ENCODE results near the gene NTN3. TPM values are rescaled to one million over a fixed set of nuclear protein-coding genes. Genes with fewer than 3 reads are reported as not detected.
A peak's percentile ranks its signal among the peaks of the same experiment; 100 is the strongest.

The NTN3 gene
- total RNA-seq, 1 donor from 2014 or later: 1.5 TPM

GRCh38 chr16:2467528-2468232 is 3.4 kb upstream of the NTN3 start:
- H3K27me3 Mint-ChIP-seq (ENCODE audit: low read depth): no peaks in the 10 kb centered on the region
- H3K27ac Mint-ChIP-seq (ENCODE audit: unreplicated experiment): no peak overlapping the region
- H3K9me3 Mint-ChIP-seq (ENCODE audit: low read depth): no peaks in the 10 kb centered on the region
- H3K4me3 Mint-ChIP-seq (ENCODE audit: unreplicated experiment): peak overlapping the region; percentile 70
- no peaks in the 10 kb centered on the region for H3K36me3 Mint-ChIP-seq (ENCODE audit: low read depth)
- peaks cover 22% of the 10 kb centered on the region for H3K4me1 Mint-ChIP-seq (ENCODE audit: low read depth)
- no peak for DNase-seq (ENCODE audit: low spot score)
- TF ChIP-seq CTCF (IDR thresholded peaks at IDR 0.05): peak; percentile 54

GRCh38 chr16:2468233-2468724 is 2.8 kb upstream of the NTN3 start:
- no peaks in the 10 kb centered on the region for H3K27me3 Mint-ChIP-seq (ENCODE audit: low read depth)
- TF ChIP-seq CTCF (IDR thresholded peaks at IDR 0.05): no peak

GRCh38 chr16:2468725-2469398 is 2.2 kb upstream of the NTN3 start:
- no peak for TF ChIP-seq CTCF (IDR thresholded peaks at IDR 0.05)
- Mint-ChIP-seq H3K4me1 (ENCODE audit: low read depth) (peaks cover 25% of the 10 kb centered on the region), H3K9me3 (ENCODE audit: low read depth) (no peaks in the 10 kb centered on the region), H3K36me3 (ENCODE audit: low read depth) (no peaks in the 10 kb centered on the region), H3K27me3 (ENCODE audit: low read depth) (no peaks in the 10 kb centered on the region), H3K27ac (ENCODE audit: unreplicated experiment) (no peak overlapping the region), H3K4me3 (ENCODE audit: unreplicated experiment) (peak overlapping the region; percentile 70)
- DNase-seq (ENCODE audit: low spot score): peak; percentile 86

More at GRCh38 chr16:2468233-2468724, 2.8 kb upstream of the NTN3 start:
- peaks cover 28% of the 10 kb centered on the region for H3K4me1 Mint-ChIP-seq (ENCODE audit: low read depth)
- DNase-seq (ENCODE audit: low spot score): peak; percentile 64
- peak overlapping the region; percentile 70 for H3K4me3 Mint-ChIP-seq (ENCODE audit: unreplicated experiment)
- no peaks in the 10 kb centered on the region for H3K9me3 Mint-ChIP-seq (ENCODE audit: low read depth)
- H3K36me3 Mint-ChIP-seq (ENCODE audit: low read depth): no peaks in the 10 kb centered on the region
- peak overlapping the region; percentile 12 for H3K27ac Mint-ChIP-seq (ENCODE audit: unreplicated experiment)

- Mint-ChIP-seq H3K4me3 (ENCODE audit: unreplicated experiment) (no peak overlapping the region), H3K9me3 (ENCODE audit: low read depth) (no peaks in the 10 kb centered on the region), H3K36me3 (ENCODE audit: low read depth) (no peaks in the 10 kb centered on the region), H3K4me1 (ENCODE audit: low read depth) (peaks cover 25% of the 10 kb centered on the region), H3K27ac (ENCODE audit: unreplicated experiment) (peak overlapping the region; percentile 72), H3K27me3 (ENCODE audit: low read depth) (no peaks in the 10 kb centered on the region)
- no peak for DNase-seq (ENCODE audit: low spot score)
- no peak for TF ChIP-seq CTCF (IDR thresholded peaks at IDR 0.05)
Observed at GRCh38 chr16:2469399-2470233, 1.5 kb upstream of the NTN3 start.

GRCh38 chr16:2470234-2470601 is 879 bp upstream of the NTN3 start:
- peak; percentile 77 for DNase-seq (ENCODE audit: low spot score)
- Mint-ChIP-seq H3K9me3 (ENCODE audit: low read depth) (no peaks in the 10 kb centered on the region), H3K4me1 (ENCODE audit: low read depth) (peaks cover 25% of the 10 kb centered on the region), H3K27me3 (ENCODE audit: low read depth) (no peaks in the 10 kb centered on the region), H3K4me3 (ENCODE audit: unreplicated experiment) (no peak overlapping the region), H3K36me3 (ENCODE audit: low read depth) (no peaks in the 10 kb centered on the region), H3K27ac (ENCODE audit: unreplicated experiment) (peak overlapping the region; percentile 9)
- no peak for TF ChIP-seq CTCF (IDR thresholded peaks at IDR 0.05)
